Suprapubic skin (tissue), 4 donors: Measurements from ENCODE around the gene DTD1. TPM values are rescaled to one million over a fixed set of nuclear protein-coding genes. Genes with fewer than 3 reads are reported as not detected.

ENCODE experiments used
- DNase-seq, 2 donors: peaks; one replicate each; pipeline ENCODE4 v3.0.0-alpha.2; 2019; ENCODE audit warnings: low spot score in 2 of 2
- H3K27ac ChIP-seq: fragments of 200-600 bp; sonication (generic); one replicate; pipeline ENCODE4 v1.5.1; 2019
- H3K27me3 ChIP-seq: fragments of 200-600 bp; sonication (generic); one replicate; pipeline ENCODE4 v1.5.1; 2019
- H3K36me3 ChIP-seq: fragments of 200-600 bp; sonication (generic); one replicate; pipeline ENCODE4 v1.5.1; 2019
- H3K4me1 ChIP-seq: fragments of 200-600 bp; sonication (generic); one replicate; pipeline ENCODE4 v1.5.1; 2019
- H3K4me3 ChIP-seq: fragments of 200-600 bp; sonication (generic); one replicate; pipeline ENCODE4 v1.5.1; 2019; ENCODE audit warnings: mild to moderate bottlenecking
- H3K9me3 ChIP-seq: fragments of 200-600 bp; sonication (generic); one replicate; pipeline ENCODE4 v1.5.1; 2019
- EP300 ChIP-seq: sonication (generic); formaldehyde crosslinking; IDR thresholded peaks from one replicate; pipeline ENCODE4 v1.6.1; 2017; ENCODE audit warnings: antibody characterized with exemption
- POLR2A ChIP-seq, 2 donors: fragments of 450-650 bp; IDR thresholded peaks; one replicate each; pipeline ENCODE4 v1.6.1; 2017; ENCODE audit warnings: antibody characterized with exemption in 2 of 2, mild to moderate bottlenecking in 2 of 2, moderate library complexity in 2 of 2
- POLR2AphosphoS5 ChIP-seq, 3 donors: sonication (generic); formaldehyde crosslinking; IDR thresholded peaks; one replicate each; pipeline ENCODE4 v1.6.1; 2017; ENCODE audit warnings: antibody characterized with exemption in 3 of 3
- WGBS: methylation state at CpG from one replicate; pipeline ENCODE4 v1.1.5; 2018; 5-methylcytosine and 5-hydroxymethylcytosine counted together
- total RNA-seq, 4 donors: library from RNA; depleted of rRNA; stranded (reverse); fragments of >200 nt; gene quantifications; one replicate each; pipeline ENCODE4 v1.1.0, GENCODE V29; 2016
- TF ChIP-seq, protein P1 (sequence below), 2 donors: fragments of 200-600 bp in 1 of 2; fragments of 450-650 bp in 1 of 2; sonication (generic) in 1 of 2; IDR thresholded peaks; one replicate each; pipeline ENCODE4 v1.5.1; 2016 to 2019; ENCODE audit warnings: antibody characterized with exemption in 2 of 2, mild to moderate bottlenecking in 1 of 2, moderate library complexity in 1 of 2

The DTD1 gene
- total RNA-seq, 4 donors from 2014 or later = 22.5 to 33.2 (median 27.0) TPM

DNA sequence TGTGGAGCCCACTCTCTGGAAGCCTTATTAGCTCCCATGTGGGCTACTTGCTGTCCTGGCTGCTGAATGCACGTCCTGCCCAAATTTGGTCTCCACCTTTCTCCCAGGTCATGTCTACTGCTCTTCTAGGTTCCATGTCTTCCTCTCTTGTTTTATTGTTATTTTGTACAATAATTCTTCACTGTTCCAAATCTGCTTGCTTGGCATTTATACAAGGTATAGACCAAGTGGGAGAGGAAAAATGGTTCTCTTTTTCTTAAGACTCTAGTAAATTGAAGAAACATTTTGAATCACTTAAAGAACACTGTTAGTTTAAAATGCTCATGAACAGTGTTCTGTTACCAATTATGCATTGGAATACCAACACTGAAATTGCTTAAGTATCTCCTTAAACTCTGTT lies 144.1 kb downstream of the DTD1 start:
- WGBS = 89% methylated on average over 1 of the region's 1 CpG
- TF ChIP-seq POLR2A (IDR thresholded peaks at IDR 0.05) = no peak
- TF ChIP-seq POLR2AphosphoS5 (IDR thresholded peaks at IDR 0.05) = no peak
- TF ChIP-seq EP300 = no peak
- TF ChIP-seq, protein P1, sequence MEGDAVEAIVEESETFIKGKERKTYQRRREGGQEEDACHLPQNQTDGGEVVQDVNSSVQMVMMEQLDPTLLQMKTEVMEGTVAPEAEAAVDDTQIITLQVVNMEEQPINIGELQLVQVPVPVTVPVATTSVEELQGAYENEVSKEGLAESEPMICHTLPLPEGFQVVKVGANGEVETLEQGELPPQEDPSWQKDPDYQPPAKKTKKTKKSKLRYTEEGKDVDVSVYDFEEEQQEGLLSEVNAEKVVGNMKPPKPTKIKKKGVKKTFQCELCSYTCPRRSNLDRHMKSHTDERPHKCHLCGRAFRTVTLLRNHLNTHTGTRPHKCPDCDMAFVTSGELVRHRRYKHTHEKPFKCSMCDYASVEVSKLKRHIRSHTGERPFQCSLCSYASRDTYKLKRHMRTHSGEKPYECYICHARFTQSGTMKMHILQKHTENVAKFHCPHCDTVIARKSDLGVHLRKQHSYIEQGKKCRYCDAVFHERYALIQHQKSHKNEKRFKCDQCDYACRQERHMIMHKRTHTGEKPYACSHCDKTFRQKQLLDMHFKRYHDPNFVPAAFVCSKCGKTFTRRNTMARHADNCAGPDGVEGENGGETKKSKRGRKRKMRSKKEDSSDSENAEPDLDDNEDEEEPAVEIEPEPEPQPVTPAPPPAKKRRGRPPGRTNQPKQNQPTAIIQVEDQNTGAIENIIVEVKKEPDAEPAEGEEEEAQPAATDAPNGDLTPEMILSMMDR (IDR thresholded peaks at IDR 0.05) = no peak
- DNase-seq = no peak
- Histone ChIP-seq H3K4me3 (no peak overlapping the region), H3K4me1 (peaks cover 7% of the 10 kb centered on the region), H3K36me3 (no peaks in the 10 kb centered on the region), H3K27me3 (no peaks in the 10 kb centered on the region), H3K27ac (no peak overlapping the region), H3K9me3 (no peaks in the 10 kb centered on the region)

DNA sequence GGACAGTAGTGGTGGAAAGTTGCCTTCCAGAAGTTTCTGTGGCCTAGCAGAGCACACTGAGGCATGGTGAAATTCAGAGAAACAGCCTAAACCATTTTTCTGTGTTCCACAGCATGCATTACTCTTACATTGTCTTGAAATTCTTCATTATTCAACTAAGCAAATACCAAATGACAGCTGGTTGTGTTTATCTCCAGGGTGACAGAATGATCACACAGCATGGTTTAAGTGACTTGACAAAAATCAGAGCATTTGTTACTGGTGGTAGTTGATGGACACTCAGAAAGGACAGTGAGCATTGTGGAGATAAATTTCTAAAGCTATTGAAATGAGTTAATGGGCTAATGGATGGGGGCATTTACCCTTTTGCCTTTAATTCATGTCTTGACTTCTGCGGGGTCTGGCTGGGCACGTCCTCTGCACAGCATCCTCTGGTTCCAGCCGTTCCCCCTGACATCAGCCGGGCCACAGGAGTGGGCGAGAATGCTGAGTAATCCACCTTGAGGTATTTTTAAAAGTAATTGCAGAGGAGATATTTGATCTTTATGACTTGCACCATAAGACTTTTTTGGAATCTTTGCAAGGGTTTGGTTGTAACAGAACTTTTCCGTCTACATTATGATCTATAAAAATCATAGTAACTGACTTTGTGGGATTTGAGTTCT lies 146.8 kb downstream of the DTD1 start:
- H3K4me1 ChIP-seq = peaks cover 20% of the 10 kb centered on the region
- DNase-seq = no peak
- no peaks in the 10 kb centered on the region for H3K36me3 ChIP-seq
- peaks cover 5% of the 10 kb centered on the region for H3K9me3 ChIP-seq
- no peak overlapping the region for H3K27ac ChIP-seq
- TF ChIP-seq EP300 (no peak), POLR2A (IDR thresholded peaks at IDR 0.05) (no peak), POLR2AphosphoS5 (IDR thresholded peaks at IDR 0.05) (no peak)
- TF ChIP-seq, protein P1 (IDR thresholded peaks at IDR 0.05) = no peak
- no peak overlapping the region for H3K4me3 ChIP-seq
- no peaks in the 10 kb centered on the region for H3K27me3 ChIP-seq
- WGBS = 91% methylated on average over 6 of the region's 6 CpGs

DNA sequence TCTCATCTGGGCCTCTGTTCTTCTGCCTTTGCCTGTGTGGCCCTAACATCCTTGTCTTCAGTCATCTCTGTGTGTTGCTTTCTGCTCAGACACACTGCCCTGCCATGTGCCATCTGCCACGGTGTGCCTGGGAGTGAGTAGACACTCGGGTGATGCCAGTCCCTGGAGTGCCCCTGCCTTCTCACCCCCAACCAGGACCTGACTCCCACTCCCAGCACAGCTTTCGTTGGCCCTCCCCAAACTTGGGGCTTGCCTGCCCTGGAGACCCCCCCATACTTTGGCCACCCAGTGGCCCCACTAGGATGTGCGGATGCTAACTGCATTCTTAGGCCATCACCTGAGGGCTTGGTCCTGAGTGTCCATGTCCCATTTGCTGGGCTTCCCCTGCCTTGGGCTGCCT lies 149.3 kb downstream of the DTD1 start:
- 94% methylated on average over 3 of the region's 4 CpGs for WGBS
- H3K4me1 ChIP-seq = peaks cover 17% of the 10 kb centered on the region
- DNase-seq = no peak
- no peaks in the 10 kb centered on the region for H3K36me3 ChIP-seq
- H3K9me3 ChIP-seq = peaks cover 5% of the 10 kb centered on the region
- TF ChIP-seq EP300 = no peak
- TF ChIP-seq, protein P1 (IDR thresholded peaks at IDR 0.05) = no peak
- TF ChIP-seq POLR2A (IDR thresholded peaks at IDR 0.05) = no peak
- no peak for TF ChIP-seq POLR2AphosphoS5 (IDR thresholded peaks at IDR 0.05)
- H3K27ac ChIP-seq = no peak overlapping the region
- H3K27me3 ChIP-seq = no peaks in the 10 kb centered on the region
- H3K4me3 ChIP-seq = no peak overlapping the region

DNA sequence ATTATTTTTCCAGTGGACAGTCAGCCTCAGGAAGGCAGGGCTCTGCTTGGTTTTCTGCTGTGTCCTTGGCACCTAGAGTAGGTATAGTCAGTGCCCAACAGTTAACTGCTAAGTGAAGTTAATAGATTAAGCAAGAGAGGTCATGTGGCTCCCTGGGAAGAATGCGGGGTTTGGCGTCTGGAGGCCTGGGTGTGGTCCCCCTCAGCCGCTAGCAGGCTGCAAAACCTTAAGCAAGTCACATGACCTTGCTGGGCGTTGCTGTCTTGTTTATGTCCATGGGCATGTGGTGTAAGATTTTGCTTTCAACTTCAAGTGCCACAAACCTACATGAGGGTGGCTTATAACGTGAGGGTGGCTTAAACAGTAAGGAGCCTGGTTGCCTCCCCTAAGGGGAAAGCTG lies 150.2 kb downstream of the DTD1 start:
- no peaks in the 10 kb centered on the region for H3K27me3 ChIP-seq
- H3K4me1 ChIP-seq = peaks cover 17% of the 10 kb centered on the region
- TF ChIP-seq, protein P1 (IDR thresholded peaks at IDR 0.05) = no peak
- TF ChIP-seq POLR2AphosphoS5 (IDR thresholded peaks at IDR 0.05) = no peak
- no peak for TF ChIP-seq EP300
- no peak for TF ChIP-seq POLR2A (IDR thresholded peaks at IDR 0.05)
- peak overlapping the region; percentile 67 for H3K27ac ChIP-seq
- no peak overlapping the region for H3K4me3 ChIP-seq
- no peak for DNase-seq
- H3K9me3 ChIP-seq = peaks cover 5% of the 10 kb centered on the region
- WGBS = 38% methylated on average over 5 of the region's 5 CpGs
- H3K36me3 ChIP-seq = no peaks in the 10 kb centered on the region

DNA sequence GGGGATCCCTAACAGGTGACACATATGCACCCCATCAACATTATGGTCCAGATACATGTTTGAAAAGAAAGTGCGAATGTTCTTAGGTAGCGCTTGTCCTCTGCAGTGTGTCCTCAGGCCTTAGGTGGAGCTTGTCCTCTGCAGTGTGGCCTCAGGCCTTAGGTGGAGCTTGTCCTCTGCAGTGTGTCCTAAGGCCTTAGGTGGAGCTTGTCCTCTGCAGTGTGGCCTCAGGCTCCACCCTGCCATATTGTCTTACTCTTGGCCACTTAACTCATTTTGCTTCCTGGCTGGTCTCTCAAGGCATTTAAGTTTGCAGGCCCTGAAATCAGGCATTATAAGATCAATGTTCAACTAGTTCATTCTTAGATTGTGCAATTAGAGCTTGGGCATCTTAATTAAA lies 151.0 kb downstream of the DTD1 start:
- TF ChIP-seq POLR2AphosphoS5 (IDR thresholded peaks at IDR 0.05) (no peak), EP300 (no peak), POLR2A (IDR thresholded peaks at IDR 0.05) (no peak)
- TF ChIP-seq, protein P1 (IDR thresholded peaks at IDR 0.05) = no peak
- Histone ChIP-seq H3K4me1 (peaks cover 17% of the 10 kb centered on the region), H3K27ac (peak overlapping the region; percentile 67), H3K9me3 (peaks cover 5% of the 10 kb centered on the region), H3K36me3 (no peaks in the 10 kb centered on the region), H3K4me3 (no peak overlapping the region), H3K27me3 (no peaks in the 10 kb centered on the region)
- WGBS = 100% methylated on average over 2 of the region's 2 CpGs
- no peak for DNase-seq
